Fibroblast of mammary gland (primary cell): ENCODE measurements around the gene EPS8L2.

Source experiments
- DNase-seq: peaks from one replicate; pipeline ENCODE4 v3.0.0-alpha.2; 2010; ENCODE audit warnings: low read depth
- H3K4me3 ChIP-seq: 2 replicates; pipeline ENCODE4 v1.5.1; 2011; ENCODE audit warnings: low read depth, mild to moderate bottlenecking, low read length, moderate library complexity; ENCODE audit not compliant: control insufficient read depth
- CTCF ChIP-seq: conservative IDR thresholded peaks from 2 replicates; pipeline ENCODE4 v1.5.1; 2011; ENCODE audit warnings: low read depth, low read length, inconsistent platforms; ENCODE audit not compliant: control insufficient read depth, insufficient read depth

The EPS8L2 gene

DNA sequence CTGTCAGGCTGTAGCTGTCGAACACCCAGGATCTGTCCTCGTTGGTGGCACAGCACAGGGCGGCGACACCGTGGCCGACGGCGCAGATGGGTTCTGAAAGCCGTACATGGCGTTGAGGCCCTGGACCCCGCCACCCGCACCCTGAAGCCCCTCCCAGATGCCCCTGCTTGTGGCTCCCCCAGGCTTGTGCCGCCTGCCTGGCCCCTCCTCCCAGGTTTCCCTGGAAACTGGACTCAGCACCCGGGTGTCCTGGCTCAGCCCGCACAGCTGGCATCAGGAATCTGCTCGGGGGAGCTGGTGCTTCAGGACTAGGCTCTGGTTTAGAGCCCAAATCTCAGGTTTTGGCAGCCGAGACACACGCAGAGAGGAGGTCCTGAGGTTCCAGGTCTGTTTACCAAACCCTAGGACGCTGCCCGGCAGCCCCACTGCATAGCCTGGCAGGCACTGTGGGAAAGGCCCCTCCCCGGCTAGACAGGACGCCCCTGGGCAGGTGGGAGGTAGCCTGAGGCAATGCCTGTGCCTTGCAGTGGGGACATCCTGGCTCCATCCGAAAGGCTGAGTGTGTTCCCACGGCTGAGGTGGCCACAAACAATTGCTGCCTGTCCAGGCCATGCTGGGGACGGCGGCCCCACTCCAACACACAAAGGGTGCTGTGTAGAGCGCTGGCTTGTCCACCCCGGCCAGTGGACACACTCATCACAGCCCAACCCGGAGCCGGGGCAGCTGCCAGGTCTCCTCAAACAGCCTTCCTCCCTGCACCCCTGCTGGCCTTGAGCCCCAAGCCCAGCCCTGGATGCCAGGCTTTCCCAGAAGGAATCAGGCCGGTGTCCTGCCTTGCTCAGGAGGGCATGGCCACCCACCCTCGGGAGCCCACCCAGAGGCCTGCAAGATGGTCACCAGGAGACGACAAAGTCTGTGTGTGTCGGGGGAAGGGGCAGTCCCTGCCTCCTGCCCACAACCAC is 66.7 kb downstream of the EPS8L2 start:
- no peak for TF ChIP-seq CTCF
- no peak overlapping the region for H3K4me3 ChIP-seq
- DNase-seq: no peak

DNA sequence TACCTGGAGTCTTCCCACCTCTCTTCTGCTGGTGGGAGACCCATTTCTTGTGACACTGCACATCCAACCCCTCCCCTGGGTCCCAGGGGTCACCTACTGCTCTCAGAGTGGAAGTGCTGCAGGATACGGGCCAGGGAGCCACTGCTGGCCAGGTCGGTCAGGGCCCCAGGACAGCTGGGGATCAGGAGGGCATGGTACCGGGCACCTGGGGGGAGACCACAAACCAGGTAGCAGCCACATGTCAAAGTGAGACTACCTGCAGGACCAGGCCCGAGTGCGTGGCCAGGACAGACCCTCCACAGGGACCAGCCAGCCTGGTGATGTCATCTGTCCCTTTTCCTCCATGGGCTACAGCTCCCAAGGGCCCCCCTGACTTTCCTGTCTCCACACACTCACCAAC is 67.4 kb downstream of the EPS8L2 start:
- no peak overlapping the region for H3K4me3 ChIP-seq
- no peak for DNase-seq
- no peak for TF ChIP-seq CTCF

DNA sequence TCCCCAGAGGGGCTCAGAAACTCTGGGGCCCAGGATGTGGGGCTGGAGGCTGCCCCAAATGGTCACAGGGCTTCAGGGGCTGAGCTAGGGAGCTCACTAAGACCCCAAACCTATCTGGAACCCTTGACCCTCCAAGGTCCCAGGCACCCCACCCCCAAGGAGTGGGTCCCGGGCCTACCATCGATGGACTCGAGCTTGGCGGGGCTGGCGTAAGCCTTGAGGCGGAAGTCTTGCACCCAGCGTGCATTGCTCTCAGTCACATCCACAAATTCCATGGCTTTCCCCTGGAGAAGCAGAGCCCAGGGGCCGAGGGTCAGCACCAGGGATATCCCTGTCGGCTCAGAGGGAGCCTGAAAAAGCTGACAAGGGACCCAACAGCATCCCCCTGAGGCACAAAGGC is 67.8 kb downstream of the EPS8L2 start:
- no peak for TF ChIP-seq CTCF
- no peak overlapping the region for H3K4me3 ChIP-seq
- DNase-seq: no peak

GRCh38 chr11:774873-775592 is 69.0 kb downstream of the EPS8L2 start:
- TF ChIP-seq CTCF: no peak
- peak overlapping the region; percentile 80 for H3K4me3 ChIP-seq
- DNase-seq: peak; percentile 61

DNA sequence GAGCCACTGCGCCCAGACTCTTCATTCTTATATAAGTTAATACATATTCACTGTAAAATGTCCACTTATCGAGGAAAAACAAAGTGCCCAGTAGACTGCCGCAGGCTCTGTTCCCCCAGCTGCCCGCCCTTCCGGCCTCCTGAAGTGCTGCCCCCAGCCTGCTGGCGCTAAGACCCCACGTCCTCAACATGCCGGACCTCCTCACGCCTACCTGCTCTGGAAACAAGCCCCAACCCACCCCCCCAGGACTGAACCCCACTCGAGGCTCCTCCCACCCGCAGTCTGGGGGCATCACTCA is 70.2 kb downstream of the EPS8L2 start:
- no peak for TF ChIP-seq CTCF
- no peak for DNase-seq
- H3K4me3 ChIP-seq: peak overlapping the region; percentile 80

- TF ChIP-seq CTCF: no peak
- peak overlapping the region; percentile 80 for H3K4me3 ChIP-seq
- no peak for DNase-seq
Observed at GRCh38 chr11:776561-777287, 70.7 kb downstream of the EPS8L2 start.
